Muscle of arm (tissue), 12 donors: ENCODE results near the gene POMT2. TPM values are rescaled to one million over a fixed set of nuclear protein-coding genes. Genes with fewer than 3 reads are reported as not detected.
A peak's percentile ranks its signal among the peaks of the same experiment; 100 is the strongest.
"Not testable (repeated sequence)": the region's sequence is repeated elsewhere in the genome, so short reads cannot be mapped to it uniquely, and the experiment has no call there.

ENCODE experiments used
- DNase-seq: peaks from one replicate; pipeline ENCODE4 v3.0.0-alpha.2; 2013
- polyA plus RNA-seq, 12 donors: library from polyadenylated mRNA; unstranded; fragments of 120-200 nt; gene quantifications; one replicate each; pipeline ENCODE4 v1.2.1, GENCODE V29; 2013; ENCODE audit not compliant: insufficient read length in 12 of 12

The POMT2 gene
- polyA plus RNA-seq, 12 donors, result 19.1 to 36.9 (median 32.0) TPM; not detected in 1

- no peak for DNase-seq
Observed at GRCh38 chr14:77302926-77303325, 17.8 kb downstream of the POMT2 start.

GRCh38 chr14:77301103-77301502 is 19.6 kb downstream of the POMT2 start:
- DNase-seq, result peak; percentile 83

- DNase-seq, result no peak
Observed at GRCh38 chr14:77299771-77300170, 20.9 kb downstream of the POMT2 start.

GRCh38 chr14:77296906-77297305 is 23.8 kb downstream of the POMT2 start:
- no peak for DNase-seq

DNA sequence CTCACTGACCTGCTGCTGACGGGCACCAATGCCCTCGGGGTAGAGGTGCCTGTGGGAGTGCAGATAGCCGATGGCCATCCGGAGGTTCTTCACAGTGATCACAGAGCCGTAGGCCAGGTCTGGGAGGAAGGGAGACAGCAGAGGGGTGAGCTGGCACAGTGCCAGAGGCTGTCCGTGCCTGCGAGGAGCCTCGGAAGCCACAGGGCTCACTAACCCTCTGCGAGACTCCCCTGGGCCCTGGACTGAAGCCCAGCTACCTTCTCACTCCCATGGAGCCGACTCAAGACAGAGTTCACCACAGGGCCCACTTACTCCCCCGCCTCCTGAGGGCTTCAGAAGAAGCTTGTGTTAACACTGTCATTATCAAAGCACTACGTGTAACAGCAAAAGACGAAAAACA is 24.5 kb downstream of the POMT2 start:
- no peak for DNase-seq

GRCh38 chr14:77290705-77291104 is 30.0 kb downstream of the POMT2 start:
- DNase-seq, result no peak

DNA sequence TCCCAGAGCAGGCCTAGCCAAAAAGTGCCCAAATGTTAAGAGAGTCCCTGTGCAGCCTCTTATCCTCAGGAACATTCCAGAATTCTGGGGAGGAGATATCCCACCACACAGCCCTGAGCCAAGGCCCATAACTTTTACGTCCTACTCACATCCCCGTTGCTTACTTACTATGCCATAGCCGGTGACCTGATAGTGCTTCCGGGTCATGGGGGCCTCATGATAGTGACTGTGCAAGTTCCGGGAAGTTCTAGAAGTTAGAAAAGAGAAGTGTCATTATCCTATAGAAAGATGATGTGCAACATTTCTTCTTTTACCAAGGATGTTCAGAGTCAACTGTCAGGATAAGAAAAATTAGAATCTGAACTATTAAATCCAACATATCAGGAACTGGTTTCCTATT is 34.1 kb downstream of the POMT2 start:
- no peak for DNase-seq

GRCh38 chr14:77284466-77284865 is 36.2 kb downstream of the POMT2 start:
- no peak for DNase-seq

DNA sequence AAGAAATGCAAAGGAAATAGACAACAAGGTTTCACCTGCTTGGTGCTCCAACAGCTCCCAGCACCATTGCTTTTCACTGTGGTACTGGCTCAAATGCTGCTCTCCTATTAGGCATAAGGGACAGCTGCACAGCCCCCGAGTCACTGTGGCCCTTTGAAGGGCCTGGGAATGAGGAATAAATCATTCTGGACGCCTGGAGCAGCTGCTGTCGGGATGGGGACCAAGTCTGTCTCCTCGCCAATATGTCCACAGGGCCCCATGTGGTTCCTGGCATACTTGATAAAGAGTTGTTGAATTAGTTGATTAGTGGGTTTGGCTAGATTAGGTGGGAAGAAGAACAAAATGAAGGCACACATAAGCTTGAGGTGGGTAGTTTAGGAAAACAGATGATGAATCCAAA is 36.6 kb downstream of the POMT2 start:
- DNase-seq, result no peak

DNA sequence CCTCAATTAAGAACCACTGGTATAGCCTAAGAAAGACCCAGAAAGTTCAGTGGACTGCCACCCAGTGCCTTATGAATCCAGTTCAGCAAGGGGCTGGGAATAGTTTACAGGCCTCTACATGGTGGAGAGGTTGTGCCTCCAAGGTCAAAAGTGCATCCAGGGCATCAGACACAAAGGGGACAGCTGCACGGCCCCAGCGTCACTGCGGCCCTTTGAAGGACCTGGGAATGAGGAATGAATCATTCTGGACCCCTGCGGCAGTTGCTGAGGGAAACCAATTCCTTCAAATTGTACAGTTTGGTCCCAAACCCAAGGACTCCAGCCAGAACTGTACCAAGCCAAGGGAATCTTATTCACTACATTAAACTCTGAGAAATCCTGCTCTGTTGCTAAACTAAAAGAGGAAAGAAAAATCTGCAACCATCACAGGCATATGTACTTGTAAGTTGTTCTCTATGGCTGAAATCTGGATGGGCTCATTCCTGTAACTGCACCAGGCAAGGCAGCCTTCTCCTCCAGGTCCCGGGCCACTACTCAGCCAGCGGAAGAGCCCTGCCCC is 38.8 kb downstream of the POMT2 start:
- DNase-seq, result no peak

- not testable (repeated sequence) for DNase-seq
Observed at GRCh38 chr14:77280921-77281320, 39.8 kb downstream of the POMT2 start.

- no peak for DNase-seq
Observed at GRCh38 chr14:77279719-77280118, 41.0 kb downstream of the POMT2 start.

- no peak for DNase-seq
Observed at GRCh38 chr14:77278461-77279230, 42.0 kb downstream of the POMT2 start.

DNA sequence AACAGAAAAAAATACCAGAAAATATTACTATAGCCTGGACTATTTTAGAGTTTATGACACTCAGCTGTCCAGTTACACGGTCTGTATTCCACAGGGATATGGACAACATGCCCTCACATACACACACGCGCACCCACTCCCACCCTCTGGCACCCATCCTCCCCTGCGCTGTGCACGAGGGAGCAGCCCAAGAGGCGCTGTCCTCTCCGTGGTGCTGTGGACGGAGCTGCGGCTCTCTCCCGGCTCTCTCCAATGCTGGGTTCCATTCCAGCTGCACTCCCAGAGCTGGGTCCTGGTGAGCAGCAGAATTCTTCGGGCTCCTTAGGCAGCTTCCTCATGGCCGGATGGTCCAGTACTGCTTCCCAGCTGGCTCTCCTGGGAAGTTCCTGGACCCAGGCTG is 43.7 kb downstream of the POMT2 start:
- DNase-seq, result no peak

- DNase-seq, result no peak
Observed at GRCh38 chr14:77276295-77276935, 44.3 kb downstream of the POMT2 start.

DNA sequence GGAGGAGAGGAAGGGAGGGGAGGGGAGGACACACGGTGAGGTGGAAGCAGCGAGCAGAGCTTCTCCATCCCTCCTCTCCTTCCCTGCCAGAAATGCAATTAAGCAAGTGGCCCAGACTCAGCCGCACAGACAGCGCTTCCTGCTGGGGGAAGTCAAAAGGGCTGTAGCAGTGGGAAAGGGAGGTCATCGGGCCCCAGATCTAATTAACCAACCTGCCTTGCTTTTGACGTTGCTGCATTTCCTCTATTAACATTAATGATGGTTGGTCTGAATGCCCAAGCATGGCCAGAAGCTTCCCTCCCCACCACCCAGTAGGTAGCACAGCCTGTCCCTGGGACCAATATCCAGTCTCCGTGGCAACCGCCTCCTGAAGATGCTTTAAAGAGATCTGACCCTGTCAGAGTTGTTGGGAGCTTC is 45.1 kb downstream of the POMT2 start:
- DNase-seq, result no peak

DNA sequence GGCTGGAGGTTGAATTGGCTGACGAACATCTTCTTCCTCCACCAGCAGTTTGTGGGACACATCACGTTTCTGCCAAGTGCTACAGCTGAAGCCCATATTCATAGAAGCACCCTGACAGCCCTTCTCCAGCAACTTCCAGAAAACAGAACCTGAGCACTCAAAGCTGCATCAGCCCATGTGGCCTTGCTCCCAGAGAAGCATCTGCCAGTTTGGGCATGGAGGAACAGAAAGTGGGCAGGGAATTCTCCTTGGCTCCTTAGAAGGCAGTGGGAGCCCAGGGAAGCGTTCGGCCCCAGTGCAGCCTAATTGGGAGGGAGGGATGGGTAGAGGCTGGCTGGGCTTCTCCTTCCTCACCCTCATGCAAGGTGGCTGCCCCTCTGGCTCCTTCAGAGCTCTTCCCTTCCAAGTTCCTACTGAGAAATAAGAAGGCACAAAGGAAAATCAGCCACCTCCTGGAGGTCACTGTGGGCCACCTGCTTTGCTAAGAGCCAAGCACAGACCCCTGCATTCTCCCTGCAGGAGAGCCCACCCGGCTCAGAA is 45.6 kb downstream of the POMT2 start:
- DNase-seq, result no peak

GRCh38 chr14:77273796-77274195 is 46.9 kb downstream of the POMT2 start:
- DNase-seq, result no peak

GRCh38 chr14:77272261-77272660 is 48.4 kb downstream of the POMT2 start:
- no peak for DNase-seq

- DNase-seq, result no peak
Observed at GRCh38 chr14:77271113-77271710, 49.5 kb downstream of the POMT2 start, which contains the start of gene NGB. TSS of gene NGB (minus strand) at chr14:77271206. CDS start at chr14:77270937, 269 bp downstream.

DNA sequence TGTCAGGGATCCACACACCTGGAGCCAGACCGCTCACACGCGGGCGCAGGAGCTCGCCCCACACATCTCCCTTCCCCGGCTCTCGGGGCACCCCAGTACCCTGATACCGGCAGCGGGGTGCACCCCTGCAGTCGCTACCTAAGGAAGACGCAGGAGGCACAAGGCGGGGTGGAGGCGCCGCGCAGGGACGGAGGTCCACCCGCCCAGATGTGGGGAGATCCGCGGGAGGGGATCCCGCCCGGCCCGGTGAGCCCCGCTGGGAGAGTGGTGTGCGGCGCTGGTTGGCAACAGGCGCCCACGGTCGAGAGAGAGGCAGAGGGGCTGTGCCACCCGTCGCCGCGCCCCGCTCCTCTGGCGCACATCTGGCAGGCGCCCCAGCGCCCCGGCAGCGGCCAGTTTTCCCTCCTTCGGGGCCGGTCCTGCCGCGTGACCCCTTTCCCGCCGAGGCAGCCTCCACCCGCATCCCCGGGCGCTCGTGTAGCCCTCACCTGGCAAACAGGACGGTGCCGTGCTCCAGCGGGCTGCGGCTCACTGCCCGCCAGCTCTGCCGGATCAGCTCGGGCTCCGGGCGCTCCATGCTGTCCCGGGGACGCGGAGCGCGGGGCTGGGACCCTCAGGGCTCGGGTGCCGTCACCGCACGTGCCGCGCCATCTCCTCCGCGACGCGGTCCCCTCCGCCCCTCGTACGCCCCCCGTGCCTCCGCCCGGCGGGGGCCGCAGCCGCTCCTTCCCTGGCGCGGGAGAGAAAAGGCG is 50.1 kb downstream of the POMT2 start:
- DNase-seq, result no peak
